Immature natural killer cell (primary cell): Measurements from ENCODE around the gene POGLUT2. TPM values are rescaled to one million over a fixed set of nuclear protein-coding genes. Genes with fewer than 3 reads are reported as not detected.
A peak's percentile ranks its signal among the peaks of the same experiment; 100 is the strongest.
"Not testable (repeated sequence)": the region's sequence is repeated elsewhere in the genome, so short reads cannot be mapped to it uniquely, and the experiment has no call there.

ENCODE experiments used
- DNase-seq, 3 donors: peaks; one replicate each; pipeline ENCODE4 v3.0.0; 2022; ENCODE audit warnings: mixed read lengths in 1 of 3
- H3K27ac Mint-ChIP-seq, 6 donors: one replicate each; pipeline ENCODE4 v1.8.0; 2020; ENCODE audit warnings: mixed read lengths in 6 of 6, mild to moderate bottlenecking in 5 of 6, inconsistent platforms in 4 of 6, moderate library complexity in 3 of 6
- H3K27me3 Mint-ChIP-seq, 3 donors: one replicate each; pipeline ENCODE4 v1.8.0; 2020 to 2021; ENCODE audit warnings: low read depth in 3 of 3, mild to moderate bottlenecking in 3 of 3, mixed read lengths in 3 of 3, moderate library complexity in 3 of 3, inconsistent platforms in 1 of 3
- H3K36me3 Mint-ChIP-seq, 3 donors: one replicate each; pipeline ENCODE4 v1.8.0; 2020; ENCODE audit warnings: mixed read lengths in 3 of 3, inconsistent platforms in 2 of 3, mild to moderate bottlenecking in 2 of 3
- H3K4me1 Mint-ChIP-seq, 2 donors: one replicate each; pipeline ENCODE4 v1.8.0; 2020; ENCODE audit warnings: inconsistent platforms in 2 of 2, mild to moderate bottlenecking in 2 of 2, mixed read lengths in 2 of 2, moderate library complexity in 1 of 2
- H3K4me3 Mint-ChIP-seq, 5 donors: one replicate each; pipeline ENCODE4 v1.8.0; 2020; ENCODE audit warnings: mild to moderate bottlenecking in 5 of 5, mixed read lengths in 5 of 5, inconsistent platforms in 3 of 5, moderate library complexity in 3 of 5
- H3K9me3 Mint-ChIP-seq, 6 donors: one replicate each; pipeline ENCODE4 v1.8.0; 2020; ENCODE audit warnings: mild to moderate bottlenecking in 6 of 6, mixed read lengths in 6 of 6, inconsistent platforms in 4 of 6, moderate library complexity in 3 of 6
- polyA plus RNA-seq, 3 donors: library from polyadenylated mRNA; unstranded; fragments of 300-500 nt; fragmentation: Illumina TruSeq; gene quantifications; one replicate each; pipeline ENCODE4 v1.2.3, GENCODE V29; 2021

The POGLUT2 gene
- polyA plus RNA-seq, 3 donors from 2014 or later: 1.2 to 4.2 (median 1.7) TPM

GRCh38 chr13:102792396-102792795, 6.4 kb downstream of the POGLUT2 start:
- Mint-ChIP-seq H3K4me3 (no peak overlapping the region), H3K4me1 (no peaks in the 10 kb centered on the region), H3K27me3 (no peaks in the 10 kb centered on the region)

GRCh38 chr13:102788683-102789082, 10.1 kb downstream of the POGLUT2 start:
- Mint-ChIP-seq H3K4me3 (no peak overlapping the region), H3K36me3 (peaks cover 3 to 14% (median 4%) of the 10 kb centered on the region in 3 donors), H3K27me3 (peaks cover 0 to 3% (median 0%) of the 10 kb centered on the region in 3 donors), H3K9me3 (no peaks in the 10 kb centered on the region), H3K27ac (no peak overlapping the region), H3K4me1 (no peaks in the 10 kb centered on the region)
- DNase-seq: no peak

More at GRCh38 chr13:102792396-102792795, 6.4 kb downstream of the POGLUT2 start:
- peaks cover 0 to 1% (median 0%) of the 10 kb centered on the region in 6 donors for H3K9me3 Mint-ChIP-seq
- H3K36me3 Mint-ChIP-seq: peaks cover 3 to 14% (median 4%) of the 10 kb centered on the region in 3 donors
- no peak overlapping the region for H3K27ac Mint-ChIP-seq
- DNase-seq: no peak

GRCh38 chr13:102784483-102784882, 14.3 kb downstream of the POGLUT2 start:
- Mint-ChIP-seq H3K9me3 (no peaks in the 10 kb centered on the region), H3K27ac (no peak overlapping the region), H3K4me1 (peaks cover 14 to 15% of the 10 kb centered on the region in 2 donors), H3K27me3 (peaks cover 0 to 3% (median 0%) of the 10 kb centered on the region in 3 donors), H3K36me3 (peaks cover 0 to 7% (median 0%) of the 10 kb centered on the region in 3 donors), H3K4me3 (no peak overlapping the region)
- DNase-seq: no peak

GRCh38 chr13:102781591-102781990, 17.2 kb downstream of the POGLUT2 start:
- H3K27me3 Mint-ChIP-seq: peaks cover 0 to 3% (median 0%) of the 10 kb centered on the region in 3 donors
- DNase-seq: no peak
- H3K27ac Mint-ChIP-seq: no peak overlapping the region
- peaks cover 29 to 30% of the 10 kb centered on the region in 2 donors for H3K4me1 Mint-ChIP-seq
- no peak overlapping the region for H3K4me3 Mint-ChIP-seq
- H3K9me3 Mint-ChIP-seq: no peaks in the 10 kb centered on the region
- no peaks in the 10 kb centered on the region for H3K36me3 Mint-ChIP-seq

GRCh38 chr13:102780656-102781055, 18.1 kb downstream of the POGLUT2 start:
- H3K4me3 Mint-ChIP-seq, DNase-seq, H3K27me3 Mint-ChIP-seq, H3K36me3 Mint-ChIP-seq, H3K9me3 Mint-ChIP-seq: not testable (repeated sequence)
- Mint-ChIP-seq H3K4me1 (peaks cover 29 to 30% of the 10 kb centered on the region in 2 donors), H3K27ac (peak overlapping the region in 4 of 6 donors; percentile 57 to 74 (median 64))

GRCh38 chr13:102779436-102780159, 19.2 kb downstream of the POGLUT2 start:
- Mint-ChIP-seq H3K36me3 (no peaks in the 10 kb centered on the region), H3K4me3 (peak overlapping the region; percentile 62 to 71 (median 65)), H3K9me3 (no peaks in the 10 kb centered on the region), H3K4me1 (peaks cover 35 to 36% of the 10 kb centered on the region in 2 donors), H3K27ac (peak overlapping the region; percentile 78 to 95 (median 92)), H3K27me3 (peaks cover 0 to 1% (median 0%) of the 10 kb centered on the region in 3 donors)
- peak; percentile 42 to 55 (median 44) for DNase-seq

- Mint-ChIP-seq H3K27ac (peak overlapping the region in 1 of 6 donors; percentile 9), H3K4me3 (no peak overlapping the region)
Measured at GRCh38 chr13:102777736-102778135, 21.0 kb downstream of the POGLUT2 start.

GRCh38 chr13:102776271-102776670, 22.5 kb downstream of the POGLUT2 start:
- Mint-ChIP-seq H3K27ac (peak overlapping the region in 1 of 6 donors; percentile 33), H3K9me3 (no peaks in the 10 kb centered on the region), H3K27me3 (peaks cover 4 to 14% (median 14%) of the 10 kb centered on the region in 3 donors), H3K4me3 (no peak overlapping the region), H3K4me1 (peaks cover 61 to 62% of the 10 kb centered on the region in 2 donors), H3K36me3 (no peaks in the 10 kb centered on the region)
- no peak for DNase-seq

More at GRCh38 chr13:102777736-102778135, 21.0 kb downstream of the POGLUT2 start:
- Mint-ChIP-seq H3K9me3 (no peaks in the 10 kb centered on the region), H3K4me1 (peaks cover 46 to 47% of the 10 kb centered on the region in 2 donors), H3K36me3 (no peaks in the 10 kb centered on the region), H3K27me3 (peaks cover 4 to 12% (median 10%) of the 10 kb centered on the region in 3 donors)
- DNase-seq: no peak

GRCh38 chr13:102774591-102775520, 23.9 kb downstream of the POGLUT2 start:
- Mint-ChIP-seq H3K4me3 (peak overlapping the region; percentile 89 to 98 (median 95)), H3K36me3 (no peaks in the 10 kb centered on the region), H3K4me1 (peaks cover 53 to 65% of the 10 kb centered on the region in 2 donors), H3K27me3 (peaks cover 4 to 14% (median 14%) of the 10 kb centered on the region in 3 donors), H3K27ac (peak overlapping the region; percentile 91 to 98 (median 94)), H3K9me3 (no peaks in the 10 kb centered on the region)
- peak in 2 of 3 donors; percentile 14 to 17 for DNase-seq

- no peaks in the 10 kb centered on the region for H3K9me3 Mint-ChIP-seq
- H3K36me3 Mint-ChIP-seq: no peaks in the 10 kb centered on the region
- peak overlapping the region; percentile 91 to 98 (median 94) for H3K27ac Mint-ChIP-seq
- H3K4me3 Mint-ChIP-seq: peak overlapping the region; percentile 89 to 98 (median 95)
- peaks cover 49 to 62% of the 10 kb centered on the region in 2 donors for H3K4me1 Mint-ChIP-seq
- H3K27me3 Mint-ChIP-seq: peaks cover 4 to 14% (median 14%) of the 10 kb centered on the region in 3 donors
- no peak for DNase-seq
Measured at GRCh38 chr13:102774214-102774568, 24.6 kb downstream of the POGLUT2 start.

- DNase-seq: peak; percentile 93 to 94 (median 93)
- no peaks in the 10 kb centered on the region for H3K9me3 Mint-ChIP-seq
- H3K4me3 Mint-ChIP-seq: peak within 1 kb of the TSS; percentile 89 to 98 (median 95)
- H3K27ac Mint-ChIP-seq: peak within 1 kb of the TSS; percentile 93 to 98 (median 95)
- H3K4me1 Mint-ChIP-seq: peaks cover 43 to 56% of the 10 kb centered on the region in 2 donors
- H3K36me3 Mint-ChIP-seq: no peaks in the 10 kb centered on the region
- H3K27me3 Mint-ChIP-seq: peaks cover 4 to 14% (median 14%) of the 10 kb centered on the region in 3 donors
Measured at GRCh38 chr13:102773441-102774213, 25.1 kb downstream of the POGLUT2 start, which contains the start of gene TEX30. Gene TEX30 (minus strand): TSS chr13:102773786. CDS start chr13:102770026, 3,760 bp downstream.

- peaks cover 0 to under 1% (median 0%) of the 10 kb centered on the region in 3 donors for H3K36me3 Mint-ChIP-seq
- H3K27me3 Mint-ChIP-seq: peaks cover 4 to 14% (median 14%) of the 10 kb centered on the region in 3 donors
- DNase-seq: no peak
- H3K4me1 Mint-ChIP-seq: peaks cover 36 to 51% of the 10 kb centered on the region in 2 donors
- peak overlapping the region in 5 of 6 donors; percentile 27 to 93 (median 42) for H3K27ac Mint-ChIP-seq
- H3K9me3 Mint-ChIP-seq: no peaks in the 10 kb centered on the region
- peak overlapping the region; percentile 89 to 98 (median 95) for H3K4me3 Mint-ChIP-seq
Measured at GRCh38 chr13:102772042-102772425, 26.7 kb downstream of the POGLUT2 start.
